Measurements from ENCODE around the gene MINDY2. TPM values are rescaled to one million over a fixed set of nuclear protein-coding genes. Genes with fewer than 3 reads are reported as not detected.

Gene MINDY2
- total and polyA plus RNA-seq, 2 experiments from 2014 or later = 36.3 to 47.9 TPM

DNA sequence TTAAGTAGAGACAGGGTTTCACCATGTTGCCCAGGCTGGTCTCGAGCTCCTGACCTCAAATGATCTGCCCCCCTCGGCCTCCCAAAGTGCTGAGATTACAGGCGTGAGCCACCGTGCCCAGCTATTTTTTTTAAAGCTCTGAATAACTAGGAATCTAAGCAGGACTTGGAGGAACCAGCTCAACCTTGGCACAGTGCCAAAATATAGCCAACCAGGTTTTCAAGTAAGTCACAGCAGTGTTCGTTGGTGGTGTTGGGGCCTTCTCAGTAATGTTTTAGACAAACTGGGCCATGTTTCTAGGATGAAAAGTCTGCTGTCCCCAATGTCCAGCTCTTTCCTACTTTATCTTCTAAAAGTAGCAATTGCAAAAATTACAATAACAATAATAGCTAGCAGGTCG, 15.1 kb upstream of the MINDY2 start:
- Histone ChIP-seq H3F3A (replicated peaks; ENCODE audit: low read depth) (no peaks in the 10 kb centered on the region), H2AFZ (peak overlapping the region; percentile 76), H3K79me2 (replicated peaks; ENCODE audit: insufficient read depth) (no peaks in the 10 kb centered on the region), H3K36me3 (ENCODE audit: insufficient read depth) (no peaks in the 10 kb centered on the region), H3K4me3 (no peak overlapping the region), H3K4me2 (no peak overlapping the region), H3K4me1 (ENCODE audit: insufficient read depth) (0 out of 2 replicates have a peak, but pooled peaks cover 2% of the 10 kb centered on the region), H4K20me1 (replicated peaks; ENCODE audit: insufficient read depth) (no peaks in the 10 kb centered on the region), H3K27me3 (ENCODE audit: insufficient read depth) (no peaks in the 10 kb centered on the region), H3K27ac (ENCODE audit: low read depth) (no peak overlapping the region), H3K9me2 (ENCODE audit: insufficient read depth) (no peaks in the 10 kb centered on the region)
- Mint-ChIP-seq H3K4me3 (no peak overlapping the region), H3K27ac (no peak overlapping the region; the same call in 1 of the 2 replicates), H3K36me3 (ENCODE audit: low read depth) (no peaks in the 10 kb centered on the region), H3K27me3 (ENCODE audit: insufficient read depth, low read depth, poor library complexity) (peaks cover 3% of the 10 kb centered on the region), H3K4me1 (no peaks in the 10 kb centered on the region; the same call in 2 of the 3 replicates), H3K9me3 (no peaks in the 10 kb centered on the region)
- DNase-seq (ENCODE audit: low spot score) (no peak), ATAC-seq (no peak)
- no peak for TF ChIP-seq EZH2 (IDR thresholded peaks at IDR 0.05; ENCODE audit: low read depth, unreplicated experiment)
- no peak for TF ChIP-seq JUNB (IDR thresholded peaks at IDR 0.05; ENCODE audit: unreplicated experiment)
- TF ChIP-seq, protein P1, sequence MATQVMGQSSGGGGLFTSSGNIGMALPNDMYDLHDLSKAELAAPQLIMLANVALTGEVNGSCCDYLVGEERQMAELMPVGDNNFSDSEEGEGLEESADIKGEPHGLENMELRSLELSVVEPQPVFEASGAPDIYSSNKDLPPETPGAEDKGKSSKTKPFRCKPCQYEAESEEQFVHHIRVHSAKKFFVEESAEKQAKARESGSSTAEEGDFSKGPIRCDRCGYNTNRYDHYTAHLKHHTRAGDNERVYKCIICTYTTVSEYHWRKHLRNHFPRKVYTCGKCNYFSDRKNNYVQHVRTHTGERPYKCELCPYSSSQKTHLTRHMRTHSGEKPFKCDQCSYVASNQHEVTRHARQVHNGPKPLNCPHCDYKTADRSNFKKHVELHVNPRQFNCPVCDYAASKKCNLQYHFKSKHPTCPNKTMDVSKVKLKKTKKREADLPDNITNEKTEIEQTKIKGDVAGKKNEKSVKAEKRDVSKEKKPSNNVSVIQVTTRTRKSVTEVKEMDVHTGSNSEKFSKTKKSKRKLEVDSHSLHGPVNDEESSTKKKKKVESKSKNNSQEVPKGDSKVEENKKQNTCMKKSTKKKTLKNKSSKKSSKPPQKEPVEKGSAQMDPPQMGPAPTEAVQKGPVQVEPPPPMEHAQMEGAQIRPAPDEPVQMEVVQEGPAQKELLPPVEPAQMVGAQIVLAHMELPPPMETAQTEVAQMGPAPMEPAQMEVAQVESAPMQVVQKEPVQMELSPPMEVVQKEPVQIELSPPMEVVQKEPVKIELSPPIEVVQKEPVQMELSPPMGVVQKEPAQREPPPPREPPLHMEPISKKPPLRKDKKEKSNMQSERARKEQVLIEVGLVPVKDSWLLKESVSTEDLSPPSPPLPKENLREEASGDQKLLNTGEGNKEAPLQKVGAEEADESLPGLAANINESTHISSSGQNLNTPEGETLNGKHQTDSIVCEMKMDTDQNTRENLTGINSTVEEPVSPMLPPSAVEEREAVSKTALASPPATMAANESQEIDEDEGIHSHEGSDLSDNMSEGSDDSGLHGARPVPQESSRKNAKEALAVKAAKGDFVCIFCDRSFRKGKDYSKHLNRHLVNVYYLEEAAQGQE (IDR thresholded peaks at IDR 0.05; ENCODE audit: unreplicated experiment) = no peak
- TF ChIP-seq, protein P2, sequence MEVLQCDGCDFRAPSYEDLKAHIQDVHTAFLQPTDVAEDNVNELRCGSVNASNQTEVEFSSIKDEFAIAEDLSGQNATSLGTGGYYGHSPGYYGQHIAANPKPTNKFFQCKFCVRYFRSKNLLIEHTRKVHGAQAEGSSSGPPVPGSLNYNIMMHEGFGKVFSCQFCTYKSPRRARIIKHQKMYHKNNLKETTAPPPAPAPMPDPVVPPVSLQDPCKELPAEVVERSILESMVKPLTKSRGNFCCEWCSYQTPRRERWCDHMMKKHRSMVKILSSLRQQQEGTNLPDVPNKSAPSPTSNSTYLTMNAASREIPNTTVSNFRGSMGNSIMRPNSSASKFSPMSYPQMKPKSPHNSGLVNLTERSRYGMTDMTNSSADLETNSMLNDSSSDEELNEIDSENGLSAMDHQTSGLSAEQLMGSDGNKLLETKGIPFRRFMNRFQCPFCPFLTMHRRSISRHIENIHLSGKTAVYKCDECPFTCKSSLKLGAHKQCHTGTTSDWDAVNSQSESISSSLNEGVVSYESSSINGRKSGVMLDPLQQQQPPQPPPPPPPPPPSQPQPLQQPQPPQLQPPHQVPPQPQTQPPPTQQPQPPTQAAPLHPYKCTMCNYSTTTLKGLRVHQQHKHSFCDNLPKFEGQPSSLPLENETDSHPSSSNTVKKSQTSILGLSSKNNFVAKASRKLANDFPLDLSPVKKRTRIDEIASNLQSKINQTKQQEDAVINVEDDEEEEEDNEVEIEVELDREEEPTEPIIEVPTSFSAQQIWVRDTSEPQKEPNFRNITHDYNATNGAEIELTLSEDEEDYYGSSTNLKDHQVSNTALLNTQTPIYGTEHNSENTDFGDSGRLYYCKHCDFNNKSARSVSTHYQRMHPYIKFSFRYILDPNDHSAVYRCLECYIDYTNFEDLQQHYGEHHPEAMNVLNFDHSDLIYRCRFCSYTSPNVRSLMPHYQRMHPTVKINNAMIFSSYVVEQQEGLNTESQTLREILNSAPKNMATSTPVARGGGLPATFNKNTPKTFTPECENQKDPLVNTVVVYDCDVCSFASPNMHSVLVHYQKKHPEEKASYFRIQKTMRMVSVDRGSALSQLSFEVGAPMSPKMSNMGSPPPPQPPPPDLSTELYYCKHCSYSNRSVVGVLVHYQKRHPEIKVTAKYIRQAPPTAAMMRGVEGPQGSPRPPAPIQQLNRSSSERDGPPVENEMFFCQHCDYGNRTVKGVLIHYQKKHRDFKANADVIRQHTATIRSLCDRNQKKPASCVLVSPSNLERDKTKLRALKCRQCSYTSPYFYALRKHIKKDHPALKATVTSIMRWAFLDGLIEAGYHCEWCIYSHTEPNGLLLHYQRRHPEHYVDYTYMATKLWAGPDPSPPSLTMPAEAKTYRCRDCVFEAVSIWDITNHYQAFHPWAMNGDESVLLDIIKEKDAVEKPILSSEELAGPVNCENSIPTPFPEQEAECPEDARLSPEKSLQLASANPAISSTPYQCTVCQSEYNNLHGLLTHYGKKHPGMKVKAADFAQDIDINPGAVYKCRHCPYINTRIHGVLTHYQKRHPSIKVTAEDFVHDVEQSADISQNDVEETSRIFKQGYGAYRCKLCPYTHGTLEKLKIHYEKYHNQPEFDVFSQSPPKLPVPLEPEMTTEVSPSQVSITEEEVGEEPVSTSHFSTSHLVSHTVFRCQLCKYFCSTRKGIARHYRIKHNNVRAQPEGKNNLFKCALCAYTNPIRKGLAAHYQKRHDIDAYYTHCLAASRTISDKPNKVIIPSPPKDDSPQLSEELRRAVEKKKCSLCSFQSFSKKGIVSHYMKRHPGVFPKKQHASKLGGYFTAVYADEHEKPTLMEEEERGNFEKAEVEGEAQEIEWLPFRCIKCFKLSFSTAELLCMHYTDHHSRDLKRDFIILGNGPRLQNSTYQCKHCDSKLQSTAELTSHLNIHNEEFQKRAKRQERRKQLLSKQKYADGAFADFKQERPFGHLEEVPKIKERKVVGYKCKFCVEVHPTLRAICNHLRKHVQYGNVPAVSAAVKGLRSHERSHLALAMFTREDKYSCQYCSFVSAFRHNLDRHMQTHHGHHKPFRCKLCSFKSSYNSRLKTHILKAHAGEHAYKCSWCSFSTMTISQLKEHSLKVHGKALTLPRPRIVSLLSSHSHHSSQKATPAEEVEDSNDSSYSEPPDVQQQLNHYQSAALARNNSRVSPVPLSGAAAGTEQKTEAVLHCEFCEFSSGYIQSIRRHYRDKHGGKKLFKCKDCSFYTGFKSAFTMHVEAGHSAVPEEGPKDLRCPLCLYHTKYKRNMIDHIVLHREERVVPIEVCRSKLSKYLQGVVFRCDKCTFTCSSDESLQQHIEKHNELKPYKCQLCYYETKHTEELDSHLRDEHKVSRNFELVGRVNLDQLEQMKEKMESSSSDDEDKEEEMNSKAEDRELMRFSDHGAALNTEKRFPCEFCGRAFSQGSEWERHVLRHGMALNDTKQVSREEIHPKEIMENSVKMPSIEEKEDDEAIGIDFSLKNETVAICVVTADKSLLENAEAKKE (CRISPR knock-in tag; IDR thresholded peaks at IDR 0.05) = no peak
- TF ChIP-seq EZH2phosphoT487 (IDR thresholded peaks at IDR 0.05; ENCODE audit: unreplicated experiment) = no peak
- no peak for TF ChIP-seq POLR2AphosphoS5 (IDR thresholded peaks at IDR 0.05; ENCODE audit: low read depth)
- no peak for TF ChIP-seq ZNF331 (CRISPR knock-in tag; IDR thresholded peaks at IDR 0.05; ENCODE audit: low read depth)
- TF ChIP-seq CREB1 (CRISPR knock-in tag; IDR thresholded peaks at IDR 0.05; ENCODE audit: low read depth) = no peak
- TF ChIP-seq STAT1 (IDR thresholded peaks at IDR 0.05; ENCODE audit: unreplicated experiment) = no peak
